Measurements from ENCODE around the gene ZNF692. TPM values are rescaled to one million over a fixed set of nuclear protein-coding genes. Genes with fewer than 3 reads are reported as not detected.

ZNF692 gene
- total and polyA plus RNA-seq, 2 of the 13 experiments (the other 11 are each of a cell fraction or from before 2014, with no cell fraction given): 27.3 to 45.8 TPM

- BruUV-seq (replicated peaks): no TSS peak
- H4K20me1 ChIP-seq (ENCODE audit: insufficient read depth, low read length): no peaks in the 10 kb centered on the region
- no peak overlapping the region for H2AFZ ChIP-seq (ENCODE audit: low read length)
- ChIA-PET POLR2A (interaction anchor here (1.3 to 3.3 kb wide), 5 partner anchors 10 to 48 kb away, joined by 9 to 44 read pairs (median 20); partner anchors contain the start of genes PGBD2, SH3BP5L, ZNF672 and ZNF692), CTCF (ENCODE audit: low intra/inter-chr PET ratio, low total read pairs) (interaction anchor here (1.6 kb wide), 1 partner anchor 15 kb away, joined by 3 read pairs; the partner anchor contains the start of gene ZNF692)
- H3K4me2 ChIP-seq (ENCODE audit: low read depth, low read length): peak overlapping the region; percentile 96
- under 1% methylated on average over 22 of the region's 23 CpGs for WGBS (ENCODE audit: low lambda C conversion rate)
- no peaks in the 10 kb centered on the region for H3K9me3 ChIP-seq (ENCODE audit: low read length)
- no peaks in the 10 kb centered on the region; a peak in 1 of 5 replicates for H3K27me3 ChIP-seq (ENCODE audit: control insufficient read depth in 1 of 2, insufficient read depth in 2 of 2, low read length in 2 of 2)
- H3K4me3 ChIP-seq (replicated peaks in 1 of 3; ENCODE audit: insufficient read depth in 1 of 3, low read depth in 2 of 3, low read length in 3 of 3): peak overlapping the region; percentile 60 to 87 (median 79)
- H3K36me3 ChIP-seq (replicated peaks in 1 of 2; ENCODE audit: control insufficient read depth in 1 of 2, insufficient read depth in 2 of 2, low read length in 2 of 2): no peaks in the 10 kb centered on the region
- DNase-seq (ENCODE audit: low spot score): peak; percentile 89
- peak; percentile 56 for FAIRE-seq
- H3K27ac ChIP-seq (ENCODE audit: extremely low read length, insufficient read depth, low read length): peak overlapping the region; percentile 95
- peak; percentile 57 for ATAC-seq
- in situ Hi-C loops (cut with HindIII; ENCODE audit: extremely low pct_ligation_motif_present, low pct_unique_long_range_greater_than_20kb): no loop called here
- H3K4me1 ChIP-seq (ENCODE audit: insufficient read depth, low read length): peaks cover 9% of the 10 kb centered on the region
- H3K79me2 ChIP-seq (ENCODE audit: insufficient read depth, low read length): no peaks in the 10 kb centered on the region
- H3K9ac ChIP-seq (ENCODE audit: insufficient read depth, low read depth, low read length): peak overlapping the region; percentile 89
- intact Hi-C loops (cut with micrococcal nuclease; ENCODE audit: unreplicated experiment): loop anchor here (1.0 to 2.0 kb wide), 4 partner anchors 11 to 49 kb away; partner anchors contain the start of genes PGBD2, SH3BP5L and ZNF692
- TF ChIP-seq YEATS2 (CRISPR knock-in tag; IDR thresholded peaks at IDR 0.05; ENCODE audit: borderline replicate concordance) (0 out of 2 replicates have a peak, but pooled peaks have one; percentile 2), ZNF557 (CRISPR knock-in tag; IDR thresholded peaks at IDR 0.05) (0 out of 2 replicates have a peak, but pooled peaks have one; percentile 10), ZNF510 (CRISPR knock-in tag; IDR thresholded peaks at IDR 0.05; ENCODE audit: low read depth) (no peak), ZNF597 (CRISPR knock-in tag; IDR thresholded peaks at IDR 0.05) (no peak), ATF3 (CRISPR knock-in tag; IDR thresholded peaks at IDR 0.05) (0 out of 2 replicates have a peak, but pooled peaks have one; percentile 44), MED1 (CRISPR knock-in tag; IDR thresholded peaks at IDR 0.05) (0 out of 2 replicates have a peak, but pooled peaks have one; percentile 31), ZBTB33 (CRISPR knock-in tag; IDR thresholded peaks at IDR 0.05) (0 out of 2 replicates have a peak, but pooled peaks have one; percentile 24), ZSCAN29 (CRISPR knock-in tag; conservative IDR thresholded peaks at IDR 0.05) (peak; percentile 41; the same call in 1 of the 2 replicates), ZBTB34 (CRISPR knock-in tag; IDR thresholded peaks at IDR 0.05) (0 out of 2 replicates have a peak, but pooled peaks have one; percentile 7), MBNL3 (CRISPR knock-in tag; conservative IDR thresholded peaks at IDR 0.05) (no peak), GATAD2A (CRISPR knock-in tag; IDR thresholded peaks at IDR 0.05) (peak; percentile 67; the same call in 1 of the 2 replicates), CBFB (CRISPR knock-in tag; IDR thresholded peaks at IDR 0.05) (peak; percentile 29; the same call in 1 of the 2 replicates), MXI1 (IDR thresholded peaks at IDR 0.05; ENCODE audit: borderline replicate concordance, low read depth, low read length) (0 out of 3 replicates have a peak, but pooled peaks have one; percentile 2), ZNF574 (CRISPR knock-in tag; IDR thresholded peaks at IDR 0.05) (no peak; the same call in 1 of the 2 replicates), ZNF839 (CRISPR knock-in tag; IDR thresholded peaks at IDR 0.05; ENCODE audit: borderline replicate concordance) (no peak), FOSL2 (CRISPR knock-in tag; IDR thresholded peaks at IDR 0.05) (peak; percentile 80)
Measured at GRCh38 chr1:248873993-248874533, 15.2 kb upstream of the ZNF692 start.

Measured in HepG2 (cell line).